ENCODE measurements around the gene CYP2F1.

DNA sequence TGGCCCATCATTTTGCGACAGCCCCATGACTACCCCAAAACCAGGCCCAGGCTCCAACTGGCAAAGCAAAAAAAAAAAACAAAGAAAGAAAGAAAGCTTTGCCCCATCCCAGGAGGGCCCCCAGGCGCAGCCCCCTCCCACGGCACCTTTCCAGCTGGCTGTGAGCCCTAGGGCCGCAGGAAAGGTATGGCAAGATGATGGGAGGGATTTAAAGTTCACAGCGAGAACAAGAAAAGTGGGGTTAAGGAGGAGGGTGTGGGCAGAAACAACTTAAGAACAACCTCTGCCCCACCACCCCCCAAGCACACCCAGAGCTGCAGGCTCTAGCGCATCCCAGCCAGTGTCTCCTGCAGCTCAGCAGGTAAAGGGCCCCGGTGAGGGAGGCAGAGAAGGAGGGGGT is at the start of gene CYP2F1:
- TF ChIP-seq, protein P1, sequence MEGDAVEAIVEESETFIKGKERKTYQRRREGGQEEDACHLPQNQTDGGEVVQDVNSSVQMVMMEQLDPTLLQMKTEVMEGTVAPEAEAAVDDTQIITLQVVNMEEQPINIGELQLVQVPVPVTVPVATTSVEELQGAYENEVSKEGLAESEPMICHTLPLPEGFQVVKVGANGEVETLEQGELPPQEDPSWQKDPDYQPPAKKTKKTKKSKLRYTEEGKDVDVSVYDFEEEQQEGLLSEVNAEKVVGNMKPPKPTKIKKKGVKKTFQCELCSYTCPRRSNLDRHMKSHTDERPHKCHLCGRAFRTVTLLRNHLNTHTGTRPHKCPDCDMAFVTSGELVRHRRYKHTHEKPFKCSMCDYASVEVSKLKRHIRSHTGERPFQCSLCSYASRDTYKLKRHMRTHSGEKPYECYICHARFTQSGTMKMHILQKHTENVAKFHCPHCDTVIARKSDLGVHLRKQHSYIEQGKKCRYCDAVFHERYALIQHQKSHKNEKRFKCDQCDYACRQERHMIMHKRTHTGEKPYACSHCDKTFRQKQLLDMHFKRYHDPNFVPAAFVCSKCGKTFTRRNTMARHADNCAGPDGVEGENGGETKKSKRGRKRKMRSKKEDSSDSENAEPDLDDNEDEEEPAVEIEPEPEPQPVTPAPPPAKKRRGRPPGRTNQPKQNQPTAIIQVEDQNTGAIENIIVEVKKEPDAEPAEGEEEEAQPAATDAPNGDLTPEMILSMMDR (IDR thresholded peaks at IDR 0.05; ENCODE audit: low read length), result no peak
- TF ChIP-seq EZH2phosphoT487 (IDR thresholded peaks at IDR 0.05; ENCODE audit: low read length) (no peak), EZH2 (optimal IDR thresholded peaks at IDR 0.05; ENCODE audit: low read depth, low read length) (no peak)

Data from MM.1S (cell line).